Fibroblast of lung (primary cell): ENCODE data around the gene SLIT1.

Experiments used
- EZH2 ChIP-seq: IDR thresholded peaks from 2 replicates; pipeline ENCODE4 v1.5.1; 2012; ENCODE audit warnings: low read length, control low read depth, mild to moderate bottlenecking; ENCODE audit errors: missing control alignments
- TF ChIP-seq, protein P1 (sequence below), 2 donors: IDR thresholded peaks in 1 of 2; conservative IDR thresholded peaks in 1 of 2; 1 replicate in 1 of 2; 2 replicates in 1 of 2; pipeline ENCODE4 v1.5.1; 2011 to 2012; ENCODE audit warnings: low read length in 2 of 2, control low read depth in 1 of 2, inconsistent platforms in 1 of 2, low read depth in 1 of 2, mild to moderate bottlenecking in 1 of 2

DNA sequence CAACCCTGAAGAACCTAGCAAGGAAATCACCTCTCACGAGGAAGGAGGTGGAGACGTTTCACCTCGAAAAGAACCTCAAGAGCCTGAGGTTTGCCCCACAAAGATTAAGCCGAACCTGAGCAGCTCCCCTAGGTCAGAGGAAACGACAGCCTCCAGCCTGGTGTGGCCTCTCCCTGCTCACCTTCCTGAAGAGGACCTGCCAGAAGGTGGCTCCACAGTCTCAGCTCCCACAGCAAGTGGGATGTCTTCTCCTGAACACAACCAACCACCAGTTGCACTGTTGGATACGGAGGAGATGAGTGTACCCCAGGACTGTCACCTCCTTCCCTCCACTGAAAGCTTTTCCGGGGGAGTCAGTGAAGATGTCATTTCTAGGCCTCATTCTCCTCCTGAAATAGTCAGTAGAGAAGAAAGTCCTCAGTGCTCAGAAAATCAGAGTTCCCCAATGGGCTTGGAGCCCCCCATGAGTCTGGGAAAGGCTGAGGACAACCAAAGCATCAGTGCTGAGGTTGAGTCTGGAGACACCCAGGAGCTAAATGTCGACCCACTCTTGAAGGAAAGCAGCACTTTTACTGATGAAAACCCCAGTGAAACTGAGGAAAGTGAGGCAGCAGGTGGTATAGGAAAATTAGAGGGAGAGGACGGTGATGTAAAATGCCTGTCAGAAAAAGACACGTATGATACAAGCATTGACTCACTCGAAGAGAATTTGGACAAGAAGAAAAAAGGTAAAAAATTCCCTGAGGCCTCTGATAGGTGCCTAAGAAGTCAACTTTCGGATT, 203.4 kb downstream of the SLIT1 start:
- TF ChIP-seq, protein P1, sequence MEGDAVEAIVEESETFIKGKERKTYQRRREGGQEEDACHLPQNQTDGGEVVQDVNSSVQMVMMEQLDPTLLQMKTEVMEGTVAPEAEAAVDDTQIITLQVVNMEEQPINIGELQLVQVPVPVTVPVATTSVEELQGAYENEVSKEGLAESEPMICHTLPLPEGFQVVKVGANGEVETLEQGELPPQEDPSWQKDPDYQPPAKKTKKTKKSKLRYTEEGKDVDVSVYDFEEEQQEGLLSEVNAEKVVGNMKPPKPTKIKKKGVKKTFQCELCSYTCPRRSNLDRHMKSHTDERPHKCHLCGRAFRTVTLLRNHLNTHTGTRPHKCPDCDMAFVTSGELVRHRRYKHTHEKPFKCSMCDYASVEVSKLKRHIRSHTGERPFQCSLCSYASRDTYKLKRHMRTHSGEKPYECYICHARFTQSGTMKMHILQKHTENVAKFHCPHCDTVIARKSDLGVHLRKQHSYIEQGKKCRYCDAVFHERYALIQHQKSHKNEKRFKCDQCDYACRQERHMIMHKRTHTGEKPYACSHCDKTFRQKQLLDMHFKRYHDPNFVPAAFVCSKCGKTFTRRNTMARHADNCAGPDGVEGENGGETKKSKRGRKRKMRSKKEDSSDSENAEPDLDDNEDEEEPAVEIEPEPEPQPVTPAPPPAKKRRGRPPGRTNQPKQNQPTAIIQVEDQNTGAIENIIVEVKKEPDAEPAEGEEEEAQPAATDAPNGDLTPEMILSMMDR (conservative IDR thresholded peaks at IDR 0.05 in 1 of 2, IDR thresholded peaks at IDR 0.05 in 1 of 2; ENCODE audit: low read depth in 1 of 2, low read length in 2 of 2), result no peak
- TF ChIP-seq EZH2, result no peak
